ENCODE measurements around the gene SEMA4D.

The SEMA4D gene

DNA sequence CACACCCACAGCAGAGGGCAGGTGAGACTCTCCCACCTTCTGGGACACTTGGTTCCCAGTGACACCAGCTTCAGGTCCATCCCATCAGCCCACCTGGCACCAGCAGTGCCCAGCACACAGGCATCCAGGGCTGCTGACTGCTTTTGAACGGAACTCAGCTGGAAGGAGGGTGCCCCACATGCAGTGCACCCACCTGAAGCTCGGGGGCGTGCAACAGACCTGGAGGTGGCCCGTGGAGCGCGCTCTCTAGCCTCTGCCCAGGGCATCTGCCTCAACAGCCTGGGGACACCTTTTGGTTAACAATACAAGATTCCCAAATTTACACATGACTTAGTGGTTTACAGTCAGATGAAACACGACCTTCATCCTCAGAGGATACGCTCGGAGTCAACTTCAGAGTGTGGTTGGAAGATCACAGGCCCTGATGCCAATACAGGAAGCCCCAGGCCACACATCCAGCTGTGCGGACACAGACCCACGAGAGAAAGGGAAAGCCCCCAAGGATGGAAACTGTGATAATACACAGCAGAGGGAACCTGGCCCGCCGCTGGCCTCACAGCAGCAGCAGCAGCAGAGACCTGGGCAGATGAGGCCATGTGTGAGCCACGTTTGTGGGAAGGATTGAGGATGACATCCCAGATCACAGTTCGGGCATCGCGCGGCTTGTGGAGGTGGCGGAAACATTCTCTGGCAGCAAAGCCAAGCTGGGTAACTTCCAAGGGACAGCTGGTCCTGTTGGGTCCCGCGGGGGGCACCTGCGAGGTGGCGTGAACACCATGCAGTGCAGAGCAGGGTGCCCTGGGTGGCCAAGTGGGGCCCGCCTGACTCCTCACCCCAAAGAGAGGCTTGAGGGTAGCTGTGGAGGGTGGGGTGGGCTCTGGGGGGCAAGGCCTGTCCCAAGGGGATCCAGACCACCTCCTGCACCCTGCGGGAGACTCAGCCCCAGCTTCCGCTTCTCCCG is 115.6 kb downstream of the SEMA4D start:
- no peak overlapping the region for H3K9ac ChIP-seq (ENCODE audit: low read depth, low read length)
- no peaks in the 10 kb centered on the region for H3K9me3 ChIP-seq (ENCODE audit: control insufficient read depth, insufficient read depth, low read length)
- H3K4me1 ChIP-seq (ENCODE audit: insufficient read depth, low read length) = no peaks in the 10 kb centered on the region
- peaks cover 4% of the 10 kb centered on the region; the same call in 1 of the 2 replicates for H3K36me3 ChIP-seq (ENCODE audit: insufficient read depth, low read length)

DNA sequence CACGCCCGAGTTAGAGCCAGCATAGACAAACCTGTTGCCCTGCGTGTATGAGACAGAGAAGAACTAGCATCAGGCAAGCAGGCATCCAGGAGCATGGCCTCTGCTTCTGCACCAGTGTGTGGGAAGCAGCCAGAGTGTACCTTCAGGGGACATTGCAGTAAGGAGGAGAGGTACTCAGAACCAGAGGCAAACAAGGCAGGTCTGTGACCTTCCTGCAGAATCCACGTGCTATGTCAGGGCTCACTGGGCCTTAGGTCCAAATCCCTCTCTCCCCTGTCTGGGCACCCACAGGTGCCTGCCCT is 116.7 kb downstream of the SEMA4D start:
- Histone ChIP-seq H3K9ac (ENCODE audit: low read depth, low read length) (no peak overlapping the region), H3K9me3 (ENCODE audit: control insufficient read depth, insufficient read depth, low read length) (no peaks in the 10 kb centered on the region), H3K4me1 (ENCODE audit: insufficient read depth, low read length) (no peaks in the 10 kb centered on the region), H3K36me3 (ENCODE audit: insufficient read depth, low read length) (peaks cover 4% of the 10 kb centered on the region; the same call in 1 of the 2 replicates)

DNA sequence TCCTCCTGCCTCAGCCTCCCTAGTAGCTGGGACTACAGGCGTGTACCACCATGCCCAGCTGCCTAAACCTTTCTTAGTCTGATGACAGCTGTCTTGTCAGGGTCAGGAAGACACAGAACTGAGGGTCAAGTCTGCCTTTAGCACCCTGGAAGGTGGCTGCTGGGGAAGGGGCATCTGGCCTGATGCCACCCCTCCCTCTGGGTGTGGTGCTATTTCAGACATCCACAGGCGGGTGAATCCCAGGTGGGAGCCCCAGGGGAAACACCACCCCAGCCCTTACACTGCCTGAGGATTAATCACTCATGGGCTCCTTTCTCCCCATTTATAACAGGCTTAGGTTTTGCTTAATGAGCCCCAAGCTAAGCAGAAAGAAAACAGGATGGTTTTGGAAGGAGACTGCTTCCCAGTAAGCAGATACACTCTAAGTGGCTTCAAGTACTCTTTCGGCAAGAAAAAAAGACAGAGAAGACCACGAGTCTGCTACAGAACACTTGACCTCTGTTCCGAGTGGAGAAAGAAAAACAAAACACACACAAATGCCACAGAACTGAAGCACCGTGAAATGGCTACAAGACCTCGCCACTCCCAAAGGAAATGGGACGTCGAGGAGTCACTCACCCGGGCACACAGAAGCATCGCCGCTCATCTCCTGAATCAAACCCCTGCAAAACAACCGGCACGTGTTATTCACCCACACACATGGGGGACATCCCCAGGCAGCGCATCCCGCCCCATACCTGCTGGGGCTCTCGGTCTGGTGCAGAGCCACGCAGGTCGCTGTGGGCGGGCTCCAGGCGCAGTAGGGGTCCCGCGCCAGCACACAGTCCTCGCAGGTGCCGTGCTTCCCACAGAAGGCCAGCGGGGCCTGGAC is 117.2 kb downstream of the SEMA4D start:
- Histone ChIP-seq H3K9me3 (ENCODE audit: control insufficient read depth, insufficient read depth, low read length) (no peaks in the 10 kb centered on the region), H3K36me3 (ENCODE audit: insufficient read depth, low read length) (peaks cover 4% of the 10 kb centered on the region), H3K4me1 (ENCODE audit: insufficient read depth, low read length) (no peaks in the 10 kb centered on the region), H3K9ac (ENCODE audit: low read depth, low read length) (no peak overlapping the region)

DNA sequence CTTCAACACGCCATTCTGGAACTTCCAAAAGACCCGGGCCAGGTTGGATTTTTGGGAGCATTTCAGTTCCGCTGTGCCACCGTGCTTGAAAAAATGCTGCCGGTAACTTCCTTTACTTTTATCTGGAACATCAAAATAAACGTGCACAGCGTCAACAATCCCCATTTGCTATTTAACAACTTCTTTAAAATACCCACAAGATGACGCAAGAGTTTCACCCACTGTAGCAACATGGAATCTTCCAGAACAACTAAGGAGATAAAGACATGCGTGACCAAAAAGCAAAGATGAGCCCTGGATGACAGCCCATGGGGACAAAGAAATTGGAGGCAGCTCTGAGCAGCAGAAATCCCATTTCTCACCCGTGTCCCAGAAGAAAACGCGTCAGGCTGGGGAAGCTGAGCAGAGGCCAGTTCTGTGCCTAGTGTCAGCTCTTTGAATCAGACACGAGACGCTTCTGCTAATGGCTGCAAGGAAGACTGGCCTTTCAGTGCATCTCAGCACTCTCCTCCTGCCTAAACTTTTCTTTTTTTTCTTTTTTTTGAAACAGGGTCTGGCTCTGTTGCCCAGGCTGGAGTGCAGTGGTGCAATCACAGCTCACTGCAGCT is 118.3 kb downstream of the SEMA4D start:
- Histone ChIP-seq H3K9me3 (ENCODE audit: control insufficient read depth, insufficient read depth, low read length) (no peaks in the 10 kb centered on the region), H3K9ac (ENCODE audit: low read depth, low read length) (no peak overlapping the region), H3K4me1 (ENCODE audit: insufficient read depth, low read length) (no peaks in the 10 kb centered on the region), H3K36me3 (ENCODE audit: insufficient read depth, low read length) (no peaks in the 10 kb centered on the region; the same call in none of the 2 replicates)

DNA sequence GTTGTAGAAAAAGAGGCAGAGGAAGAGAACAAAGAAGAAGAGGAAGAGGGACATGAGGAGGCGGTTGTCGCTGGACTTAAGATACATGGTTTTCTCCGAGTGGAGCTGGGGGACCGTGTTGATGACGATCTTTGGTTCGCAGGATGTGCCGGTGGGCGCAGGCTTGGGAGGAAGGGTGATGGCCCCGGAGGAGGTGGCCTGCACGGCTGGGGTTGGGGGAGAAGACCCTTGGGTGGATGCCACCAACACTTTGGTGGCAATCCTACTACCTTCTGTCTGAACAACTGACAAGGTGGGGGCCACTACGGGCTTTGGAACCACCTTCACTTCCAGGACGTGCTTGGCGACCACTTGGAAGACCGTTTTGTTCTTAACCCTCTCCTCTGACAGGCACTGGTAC is 118.9 kb downstream of the SEMA4D start:
- no peaks in the 10 kb centered on the region for H3K9me3 ChIP-seq (ENCODE audit: control insufficient read depth, insufficient read depth, low read length)
- H3K9ac ChIP-seq (ENCODE audit: low read depth, low read length) = no peak overlapping the region
- no peaks in the 10 kb centered on the region; the same call in none of the 2 replicates for H3K36me3 ChIP-seq (ENCODE audit: insufficient read depth, low read length)
- H3K4me1 ChIP-seq (ENCODE audit: insufficient read depth, low read length) = no peaks in the 10 kb centered on the region

DNA sequence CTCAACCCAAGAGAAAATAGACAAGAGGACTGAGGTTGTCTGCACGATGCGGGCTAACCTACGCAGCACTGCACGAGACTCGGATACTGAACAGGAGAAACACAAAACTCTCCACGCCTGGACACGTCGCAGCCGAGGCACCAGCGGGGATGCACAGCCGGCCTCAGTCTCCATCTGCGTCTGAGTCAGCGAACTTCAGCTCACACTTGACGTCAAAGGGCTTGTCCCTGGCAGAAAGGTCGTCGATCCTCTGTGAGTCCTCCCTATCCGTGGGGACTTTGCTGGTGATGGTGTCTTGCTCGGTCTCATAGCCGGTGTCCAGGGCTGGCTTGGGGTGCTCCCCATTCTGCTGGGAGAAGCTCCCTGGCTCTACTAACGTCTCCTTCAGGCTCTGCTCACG is 119.4 kb downstream of the SEMA4D start:
- H3K36me3 ChIP-seq (ENCODE audit: insufficient read depth, low read length) = no peaks in the 10 kb centered on the region; the same call in none of the 2 replicates

DNA sequence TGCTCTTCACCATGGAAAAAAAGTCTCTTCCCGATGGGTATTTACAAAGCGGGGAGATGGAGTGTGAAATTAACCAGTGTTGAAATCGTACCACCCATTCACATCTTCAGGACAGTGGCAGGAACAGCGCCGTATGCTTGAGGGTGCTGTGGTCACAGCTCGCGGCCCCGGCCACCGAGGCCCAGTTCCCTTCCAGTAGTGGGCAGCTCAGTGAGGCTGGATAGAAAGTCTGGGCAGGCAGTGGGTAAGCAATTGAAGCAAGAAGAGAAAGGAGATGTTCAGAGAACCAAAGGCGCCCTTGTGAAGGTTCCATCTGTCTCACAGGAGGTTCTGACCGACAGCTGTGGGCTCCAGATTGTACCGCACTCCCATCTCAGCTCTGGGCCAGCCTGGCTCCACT is 120.5 kb downstream of the SEMA4D start:
- H3K36me3 ChIP-seq (ENCODE audit: insufficient read depth, low read length) = no peaks in the 10 kb centered on the region; the same call in none of the 2 replicates
- H3K9me3 ChIP-seq (ENCODE audit: control insufficient read depth, insufficient read depth, low read length) = no peaks in the 10 kb centered on the region

More for the DNA sequence above, 119.4 kb downstream of the SEMA4D start:
- no peaks in the 10 kb centered on the region for H3K4me1 ChIP-seq (ENCODE audit: insufficient read depth, low read length)
- no peaks in the 10 kb centered on the region for H3K9me3 ChIP-seq (ENCODE audit: control insufficient read depth, insufficient read depth, low read length)
- H3K9ac ChIP-seq (ENCODE audit: low read depth, low read length) = no peak overlapping the region

DNA sequence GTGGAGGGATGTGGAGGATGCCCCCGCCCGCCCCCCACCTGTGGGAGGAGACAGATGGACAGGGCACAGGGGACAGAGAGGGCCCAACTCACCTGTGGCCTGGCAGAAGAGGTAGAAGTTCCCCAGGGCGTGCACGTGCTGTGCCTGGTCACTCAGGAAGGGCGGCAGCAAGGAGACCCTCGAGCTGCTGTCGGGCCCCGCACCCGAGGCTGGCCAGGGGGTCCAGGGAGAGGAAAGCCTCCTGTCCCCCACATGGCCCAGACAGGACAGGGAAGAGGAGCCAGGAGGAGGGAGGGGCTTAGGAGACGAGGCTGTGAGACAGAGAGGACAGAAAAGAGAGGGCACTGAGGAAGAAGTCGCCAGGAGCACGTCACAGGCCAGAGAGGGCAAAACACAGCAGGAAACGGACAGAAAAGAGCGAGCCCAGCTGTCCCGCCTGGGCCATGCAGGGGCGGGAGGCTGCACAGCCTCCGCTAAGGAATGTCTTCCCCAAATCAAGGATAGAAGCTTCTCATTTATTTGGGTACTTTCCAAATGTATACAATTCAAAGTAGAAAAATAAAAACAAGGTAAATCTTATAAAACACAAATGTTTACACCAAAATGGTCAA is 121.1 kb downstream of the SEMA4D start:
- no peaks in the 10 kb centered on the region for H3K9me3 ChIP-seq (ENCODE audit: control insufficient read depth, insufficient read depth, low read length)
- H3K4me1 ChIP-seq (ENCODE audit: insufficient read depth, low read length) = no peaks in the 10 kb centered on the region
- H3K9ac ChIP-seq (ENCODE audit: low read depth, low read length) = no peak overlapping the region
- no peaks in the 10 kb centered on the region; the same call in none of the 2 replicates for H3K36me3 ChIP-seq (ENCODE audit: insufficient read depth, low read length)

More for the DNA sequence above, 120.5 kb downstream of the SEMA4D start:
- Histone ChIP-seq H3K4me1 (ENCODE audit: insufficient read depth, low read length) (no peaks in the 10 kb centered on the region), H3K9ac (ENCODE audit: low read depth, low read length) (no peak overlapping the region)

DNA sequence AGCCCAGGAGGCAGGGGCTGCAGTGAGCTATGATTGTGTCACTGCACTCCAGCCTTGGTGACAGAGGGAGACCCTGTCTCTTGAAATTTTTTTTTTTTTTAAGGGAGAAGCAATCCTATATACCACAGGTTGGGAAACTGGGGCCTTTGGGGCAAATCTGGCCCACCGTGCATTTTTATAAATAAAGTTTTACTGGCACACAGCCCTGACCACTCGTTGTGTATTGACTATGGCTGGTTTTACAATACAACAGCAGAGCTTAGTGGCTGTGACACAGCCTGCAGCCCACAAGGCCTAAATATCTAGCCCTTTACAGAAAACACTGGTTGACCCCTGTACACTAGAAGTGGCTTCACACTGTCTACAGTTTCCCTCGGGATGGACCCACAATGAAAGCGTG is 121.6 kb downstream of the SEMA4D start:
- Histone ChIP-seq H3K9ac (ENCODE audit: low read depth, low read length) (no peak overlapping the region), H3K4me1 (ENCODE audit: insufficient read depth, low read length) (no peaks in the 10 kb centered on the region), H3K9me3 (ENCODE audit: control insufficient read depth, insufficient read depth, low read length) (no peaks in the 10 kb centered on the region), H3K36me3 (ENCODE audit: insufficient read depth, low read length) (no peaks in the 10 kb centered on the region; the same call in none of the 2 replicates)

DNA sequence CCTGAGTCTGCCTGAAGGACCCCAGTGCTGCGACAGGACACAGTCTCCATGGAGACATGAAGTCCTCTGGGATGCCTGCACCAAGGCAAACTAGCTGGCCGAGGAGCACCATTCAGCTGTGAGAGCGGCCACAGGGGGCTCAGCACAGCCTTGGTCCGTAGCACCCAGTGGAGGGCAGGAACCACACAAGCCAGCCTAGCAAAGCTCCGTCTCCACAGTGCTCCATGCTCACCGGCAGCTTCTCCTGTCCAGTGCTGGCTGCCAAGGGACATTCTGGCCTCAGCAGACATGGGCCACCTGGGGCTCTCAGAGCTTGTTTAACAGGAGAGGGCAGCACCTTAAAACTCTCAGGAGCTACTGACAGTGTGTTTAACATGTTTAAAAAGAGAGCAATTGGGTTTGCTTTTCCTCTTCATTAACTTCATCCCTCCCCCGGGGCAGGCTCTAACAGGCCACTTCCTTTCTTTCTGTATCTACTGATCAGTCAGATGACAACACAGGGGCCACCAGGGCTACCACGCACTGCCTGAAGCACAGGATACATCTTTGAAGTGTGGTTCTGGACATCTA is 122.6 kb downstream of the SEMA4D start:
- Histone ChIP-seq H3K9me3 (ENCODE audit: control insufficient read depth, insufficient read depth, low read length) (no peaks in the 10 kb centered on the region), H3K9ac (ENCODE audit: low read depth, low read length) (no peak overlapping the region), H3K4me1 (ENCODE audit: insufficient read depth, low read length) (no peaks in the 10 kb centered on the region), H3K36me3 (ENCODE audit: insufficient read depth, low read length) (no peaks in the 10 kb centered on the region; the same call in none of the 2 replicates)

DNA sequence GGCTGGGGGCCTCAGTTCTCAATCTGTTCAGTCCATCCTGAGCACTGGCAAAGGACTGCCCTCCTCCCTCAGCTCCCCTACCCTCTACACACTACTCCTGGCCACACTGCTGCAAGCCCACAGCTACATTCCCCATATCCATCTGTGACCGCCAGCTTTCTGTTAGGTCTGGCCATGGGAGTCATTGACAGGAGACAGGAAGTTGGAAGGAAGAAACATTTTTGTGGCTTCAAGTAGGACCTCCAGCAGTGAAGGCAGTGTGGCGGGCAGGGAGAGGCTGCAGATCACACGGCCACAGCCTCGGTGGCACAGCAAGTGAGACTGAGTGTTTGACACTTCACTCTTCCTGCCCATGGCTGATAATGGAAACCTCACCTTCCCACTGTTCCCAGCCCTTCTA is 123.7 kb downstream of the SEMA4D start:
- Histone ChIP-seq H3K9ac (ENCODE audit: low read depth, low read length) (no peak overlapping the region), H3K4me1 (ENCODE audit: insufficient read depth, low read length) (no peaks in the 10 kb centered on the region), H3K36me3 (ENCODE audit: insufficient read depth, low read length) (no peaks in the 10 kb centered on the region; the same call in none of the 2 replicates), H3K9me3 (ENCODE audit: control insufficient read depth, insufficient read depth, low read length) (no peaks in the 10 kb centered on the region)

DNA sequence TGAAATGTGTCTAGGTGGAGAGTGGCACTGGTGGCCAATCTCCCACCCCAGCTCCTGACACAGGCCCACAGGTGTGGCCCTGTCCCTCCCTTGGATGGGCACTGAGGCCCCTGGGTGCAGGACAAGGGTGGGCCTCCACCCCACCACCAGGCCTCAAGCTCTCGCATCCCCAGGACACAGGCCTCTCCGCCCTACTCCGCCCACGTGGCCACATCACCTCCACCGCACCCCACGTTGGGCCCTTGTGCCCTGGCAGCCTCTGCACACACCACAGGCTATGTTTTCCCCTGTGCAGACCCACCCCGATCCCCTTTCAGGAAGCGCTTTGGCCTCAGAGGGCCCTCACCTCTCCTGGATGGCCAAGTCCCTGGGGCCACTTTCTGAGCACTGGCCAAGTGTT is 124.9 kb downstream of the SEMA4D start:
- Histone ChIP-seq H3K36me3 (ENCODE audit: insufficient read depth, low read length) (no peaks in the 10 kb centered on the region; the same call in none of the 2 replicates), H3K9ac (ENCODE audit: low read depth, low read length) (no peak overlapping the region), H3K9me3 (ENCODE audit: control insufficient read depth, insufficient read depth, low read length) (no peaks in the 10 kb centered on the region), H3K4me1 (ENCODE audit: insufficient read depth, low read length) (no peaks in the 10 kb centered on the region)

DNA sequence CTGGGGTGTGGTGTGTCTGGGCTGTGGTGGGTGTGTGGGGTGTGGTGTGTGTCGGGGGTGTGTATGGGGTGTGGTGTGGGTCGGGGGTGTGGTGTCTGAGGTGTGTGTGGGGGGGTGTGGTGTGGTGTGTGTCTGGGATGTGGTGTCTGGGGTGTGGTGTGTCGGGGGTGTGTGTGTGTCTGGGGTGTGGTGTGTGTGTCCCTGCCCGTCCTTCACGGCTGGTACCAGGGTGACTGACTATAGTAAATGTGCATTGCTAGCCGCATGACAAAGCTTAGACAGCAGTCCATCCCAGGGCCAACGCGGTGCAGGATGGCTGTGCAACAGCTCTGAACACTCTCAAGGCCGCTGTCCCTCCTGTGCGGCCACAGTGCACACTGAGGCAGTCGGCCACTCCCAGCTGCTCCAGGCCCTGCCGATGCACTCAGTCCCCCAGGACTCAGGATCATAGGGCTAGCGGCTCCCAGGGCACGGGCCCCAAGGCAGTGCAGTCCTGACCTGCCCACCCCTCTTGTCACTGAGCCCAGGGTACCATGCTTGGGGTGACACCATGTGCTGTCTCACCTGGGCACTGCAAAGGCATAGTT is 125.6 kb downstream of the SEMA4D start:
- Histone ChIP-seq H3K36me3 (ENCODE audit: insufficient read depth, low read length) (no peaks in the 10 kb centered on the region; the same call in none of the 2 replicates), H3K4me1 (ENCODE audit: insufficient read depth, low read length) (no peaks in the 10 kb centered on the region), H3K9me3 (ENCODE audit: control insufficient read depth, insufficient read depth, low read length) (no peaks in the 10 kb centered on the region)

More for the DNA sequence above, 125.6 kb downstream of the SEMA4D start:
- H3K9ac ChIP-seq (ENCODE audit: low read depth, low read length) = no peak overlapping the region
